Body of pancreas (tissue), 4 donors: ENCODE measurements around the gene ZMYM4.
A peak's percentile ranks its signal among the peaks of the same experiment; 100 is the strongest.

Experiments
- POLR2A ChIP-seq, 3 donors: fragments of 450-650 bp; IDR thresholded peaks; one replicate each; pipeline ENCODE4 v1.6.1; 2016; ENCODE audit warnings: antibody characterized with exemption in 3 of 3, mild to moderate bottlenecking in 2 of 3
- TF ChIP-seq, protein P1 (sequence below), 7 experiments: fragments of 450-650 bp in 4 of 7; fragments of 200-600 bp in 3 of 7; sonication (generic) in 3 of 7; IDR thresholded peaks; one replicate each; pipeline ENCODE4 v1.5.1; 2016 to 2019; ENCODE audit warnings: antibody characterized with exemption in 7 of 7

DNA sequence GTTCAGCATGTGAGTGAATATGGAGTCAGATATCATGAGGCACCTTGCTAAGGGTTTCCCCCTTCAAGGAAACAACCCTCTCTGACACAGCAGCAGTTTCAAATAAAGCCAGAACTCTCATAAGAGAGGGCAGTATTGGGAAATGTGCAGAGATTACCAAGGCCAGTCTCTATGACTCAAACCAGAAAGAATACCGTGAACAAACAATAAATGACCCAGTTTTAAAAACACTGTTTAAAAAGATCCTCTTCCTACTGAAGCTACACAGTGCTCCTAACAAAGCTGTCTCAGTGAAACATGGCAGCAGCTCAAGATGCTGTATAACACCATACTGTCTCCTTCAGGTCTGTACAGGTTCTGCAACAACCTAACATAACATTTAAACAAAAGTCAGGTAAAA is 186.1 kb downstream of the ZMYM4 start:
- TF ChIP-seq, protein P1, sequence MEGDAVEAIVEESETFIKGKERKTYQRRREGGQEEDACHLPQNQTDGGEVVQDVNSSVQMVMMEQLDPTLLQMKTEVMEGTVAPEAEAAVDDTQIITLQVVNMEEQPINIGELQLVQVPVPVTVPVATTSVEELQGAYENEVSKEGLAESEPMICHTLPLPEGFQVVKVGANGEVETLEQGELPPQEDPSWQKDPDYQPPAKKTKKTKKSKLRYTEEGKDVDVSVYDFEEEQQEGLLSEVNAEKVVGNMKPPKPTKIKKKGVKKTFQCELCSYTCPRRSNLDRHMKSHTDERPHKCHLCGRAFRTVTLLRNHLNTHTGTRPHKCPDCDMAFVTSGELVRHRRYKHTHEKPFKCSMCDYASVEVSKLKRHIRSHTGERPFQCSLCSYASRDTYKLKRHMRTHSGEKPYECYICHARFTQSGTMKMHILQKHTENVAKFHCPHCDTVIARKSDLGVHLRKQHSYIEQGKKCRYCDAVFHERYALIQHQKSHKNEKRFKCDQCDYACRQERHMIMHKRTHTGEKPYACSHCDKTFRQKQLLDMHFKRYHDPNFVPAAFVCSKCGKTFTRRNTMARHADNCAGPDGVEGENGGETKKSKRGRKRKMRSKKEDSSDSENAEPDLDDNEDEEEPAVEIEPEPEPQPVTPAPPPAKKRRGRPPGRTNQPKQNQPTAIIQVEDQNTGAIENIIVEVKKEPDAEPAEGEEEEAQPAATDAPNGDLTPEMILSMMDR (IDR thresholded peaks at IDR 0.05): peak in 2 of 7 experiments; percentile 10 to 14
- no peak for TF ChIP-seq POLR2A (IDR thresholded peaks at IDR 0.05)
